Lower leg skin (tissue), 3 donors: Measurements from ENCODE around the gene STK38L.

ENCODE experiments used
- CTCF ChIP-seq, 3 donors: fragments of 450-650 bp; IDR thresholded peaks; one replicate each; pipeline ENCODE4 v1.5.1; 2016; ENCODE audit warnings: antibody characterized with exemption in 3 of 3, mild to moderate bottlenecking in 3 of 3, moderate library complexity in 2 of 3
- POLR2A ChIP-seq, 2 donors: fragments of 450-650 bp; IDR thresholded peaks; one replicate each; pipeline ENCODE4 v1.6.1; 2016 to 2017; ENCODE audit warnings: antibody characterized with exemption in 2 of 2, mild to moderate bottlenecking in 1 of 2, moderate library complexity in 1 of 2

- TF ChIP-seq CTCF (IDR thresholded peaks at IDR 0.05) (no peak), POLR2A (IDR thresholded peaks at IDR 0.05) (no peak)
These were observed 90.6 kb downstream of the STK38L start for GRCh38 chr12:27334721-27335082.
